GM19025 (cell line): Measurements from ENCODE around the gene RCCD1.
"Not testable (repeated sequence)": the region's sequence is repeated elsewhere in the genome, so short reads cannot be mapped to it uniquely, and the experiment has no call there.

Experiments used
- ATAC-seq: cut with Tn5 transposase; IDR thresholded peaks from one replicate; pipeline ENCODE4 v1.9.1; 2021; ENCODE audit warnings: mild to moderate bottlenecking, low read depth, moderate library complexity; ENCODE audit not compliant: unreplicated experiment

The RCCD1 gene

GRCh38 chr15:90954712-90955623 is at the start of gene RCCD1:
RCCD1 (plus strand) TSS chr15:90954884; CDS start chr15:90956735, 1,851 bp downstream.
- peak; percentile 91 for ATAC-seq

- ATAC-seq, result no peak
Observed at GRCh38 chr15:90905306-90906180, 49.1 kb upstream of the RCCD1 start.

DNA sequence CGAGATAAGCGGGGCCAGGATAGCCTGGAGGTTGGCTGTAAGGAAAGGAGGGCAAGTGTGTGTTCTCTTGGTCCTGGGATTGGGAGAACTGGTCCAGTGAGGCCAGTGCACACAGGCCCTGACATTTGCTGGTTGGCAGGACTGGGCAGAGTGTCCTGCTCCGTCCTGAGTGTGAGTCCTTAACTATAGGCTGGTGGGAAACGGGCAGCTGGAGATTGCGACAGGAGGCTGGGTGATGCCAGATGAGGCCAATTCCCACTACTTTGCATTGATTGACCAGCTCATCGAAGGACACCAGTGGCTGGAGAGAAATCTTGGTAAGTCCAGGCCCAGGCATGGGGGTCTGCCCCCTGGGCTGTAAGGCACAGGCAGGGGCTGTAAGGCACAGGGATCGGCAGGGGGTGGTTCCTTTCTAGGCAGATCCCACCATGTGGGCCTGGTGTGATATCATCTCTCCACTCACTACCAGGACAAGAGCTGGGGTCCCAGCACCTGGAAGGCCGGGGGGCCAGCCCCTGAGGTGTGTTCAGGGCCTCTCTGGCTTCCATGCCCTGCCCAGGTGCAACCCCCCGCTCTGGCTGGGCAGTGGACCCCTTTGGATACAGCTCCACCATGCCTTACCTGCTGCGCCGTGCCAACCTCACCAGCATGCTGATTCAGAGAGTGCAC is 48.4 kb upstream of the RCCD1 start:
- ATAC-seq, result no peak

GRCh38 chr15:90907051-90907660 is 47.5 kb upstream of the RCCD1 start:
- ATAC-seq, result no peak

GRCh38 chr15:90907838-90908507 is 46.7 kb upstream of the RCCD1 start:
- ATAC-seq, result no peak

- not testable (repeated sequence) for ATAC-seq
Observed at GRCh38 chr15:90909449-90909848, 45.2 kb upstream of the RCCD1 start.

- no peak for ATAC-seq
Observed at GRCh38 chr15:90909976-90910375, 44.7 kb upstream of the RCCD1 start.

- ATAC-seq, result no peak
Observed at GRCh38 chr15:90910441-90911301, 44.0 kb upstream of the RCCD1 start.

DNA sequence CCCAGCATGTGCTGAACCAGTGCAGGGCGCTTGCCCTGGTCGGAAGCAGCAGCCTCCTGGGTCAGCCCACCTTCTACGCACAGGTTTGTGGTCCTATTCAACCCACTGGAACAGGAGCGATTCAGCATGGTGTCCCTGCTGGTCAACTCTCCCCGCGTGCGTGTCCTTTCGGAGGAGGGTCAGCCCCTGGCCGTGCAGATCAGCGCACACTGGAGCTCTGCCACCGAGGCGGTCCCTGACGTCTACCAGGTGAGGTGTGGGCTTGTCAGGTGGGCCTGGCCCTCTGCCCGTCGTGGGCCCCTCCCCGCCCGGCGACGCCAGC is 43.4 kb upstream of the RCCD1 start:
- ATAC-seq, result no peak

- ATAC-seq, result no peak
Observed at GRCh38 chr15:90911906-90912769, 42.5 kb upstream of the RCCD1 start.

DNA sequence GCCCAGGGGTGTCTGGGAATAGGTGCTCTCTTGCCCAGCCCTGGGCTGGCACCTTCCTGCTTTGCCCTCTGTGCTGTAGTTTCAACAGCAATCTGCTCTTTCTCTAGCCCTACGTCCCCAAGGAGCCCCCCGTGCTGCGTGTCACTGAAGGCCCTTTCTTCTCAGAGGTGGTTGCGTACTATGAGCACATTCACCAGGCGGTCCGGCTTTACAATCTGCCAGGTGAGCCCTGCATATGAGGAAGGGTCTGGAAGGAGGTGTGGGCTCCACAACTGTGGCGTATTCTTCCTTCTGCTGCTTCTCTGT is 42.0 kb upstream of the RCCD1 start:
- no peak for ATAC-seq

DNA sequence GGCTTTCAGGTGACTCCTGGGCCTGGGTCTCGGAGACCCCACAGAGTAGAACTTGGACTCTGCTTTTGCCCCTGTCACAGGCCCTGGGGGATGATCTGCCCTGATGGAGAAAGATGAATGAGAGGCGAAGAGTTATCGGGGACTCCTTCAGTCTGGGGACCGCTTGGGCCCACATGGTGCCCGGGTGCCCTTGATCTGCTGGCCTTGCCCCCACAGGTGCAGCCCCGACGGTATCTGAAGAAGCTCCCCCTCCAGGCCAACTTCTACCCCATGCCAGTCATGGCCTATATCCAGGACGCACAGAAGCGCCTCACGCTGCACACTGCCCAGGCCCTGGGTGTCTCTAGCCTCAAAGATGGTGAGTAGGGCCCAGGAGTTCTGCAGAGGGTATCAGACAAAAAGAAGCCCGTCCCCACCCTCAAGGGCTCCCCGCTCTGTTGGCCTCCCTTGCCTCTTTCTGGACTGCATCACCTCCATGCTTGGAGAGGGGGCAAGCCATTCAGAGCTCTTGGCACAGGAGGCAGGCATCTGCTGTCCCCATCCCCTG is 41.2 kb upstream of the RCCD1 start:
- ATAC-seq, result no peak

GRCh38 chr15:90914305-90915080 is 40.2 kb upstream of the RCCD1 start:
- ATAC-seq, result no peak

DNA sequence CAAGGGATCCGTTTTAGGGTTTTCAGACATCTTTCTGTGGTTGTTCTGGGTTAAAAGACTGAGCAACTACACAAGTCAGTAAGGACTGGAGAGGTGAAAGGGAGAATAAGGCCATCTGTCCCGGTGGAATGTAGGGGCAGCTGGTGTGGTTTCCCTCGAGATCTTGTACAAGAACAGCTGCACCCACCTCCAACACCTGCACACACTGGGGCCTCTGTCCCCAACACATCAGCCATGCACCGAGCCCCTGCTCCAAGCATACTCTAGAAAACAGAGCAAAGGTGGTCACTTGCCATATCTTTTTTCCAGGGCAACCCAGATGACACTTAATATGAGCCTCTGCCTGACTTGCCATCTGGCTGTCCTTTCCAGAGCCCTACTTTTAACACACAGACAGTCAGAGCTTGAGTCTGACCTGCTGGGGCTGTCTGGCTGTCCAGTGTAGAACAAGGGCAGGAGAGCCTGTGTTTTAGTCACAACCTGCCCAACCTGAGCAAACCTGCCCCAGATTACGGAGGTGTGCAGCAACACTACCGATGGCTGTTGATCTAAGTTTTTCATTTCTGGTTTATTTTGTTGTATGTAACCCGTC is 39.4 kb upstream of the RCCD1 start:
- ATAC-seq, result no peak

DNA sequence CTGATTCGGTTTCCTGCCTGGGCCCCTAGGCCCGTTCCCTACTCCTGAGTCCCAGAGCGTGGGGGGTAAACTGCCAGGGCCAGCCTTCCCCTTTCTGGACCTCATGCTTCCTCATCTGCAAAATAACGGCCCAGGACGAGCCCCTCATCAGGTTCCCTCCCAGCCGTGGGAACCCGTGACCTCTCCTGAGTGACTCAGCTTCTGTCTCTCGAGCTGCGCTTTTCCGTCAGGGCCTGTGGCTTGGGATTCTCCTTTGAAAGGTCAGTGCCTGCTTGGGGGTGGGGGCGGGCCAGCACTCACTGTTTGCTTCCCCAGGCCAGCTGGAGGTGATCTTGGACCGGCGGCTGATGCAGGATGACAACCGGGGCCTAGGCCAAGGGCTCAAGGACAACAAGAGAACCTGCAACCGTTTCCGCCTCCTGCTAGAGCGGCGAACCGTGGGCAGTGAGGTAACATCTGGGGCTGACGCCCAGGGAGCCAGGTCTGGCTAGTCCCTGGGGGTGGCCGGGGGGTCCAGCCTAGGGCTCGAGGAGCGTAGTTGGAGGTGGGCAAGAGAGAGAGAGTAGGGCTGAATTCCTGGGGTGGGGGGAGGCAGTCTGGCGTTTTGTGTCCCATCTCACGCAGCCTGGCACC is 38.8 kb upstream of the RCCD1 start:
- ATAC-seq, result no peak

DNA sequence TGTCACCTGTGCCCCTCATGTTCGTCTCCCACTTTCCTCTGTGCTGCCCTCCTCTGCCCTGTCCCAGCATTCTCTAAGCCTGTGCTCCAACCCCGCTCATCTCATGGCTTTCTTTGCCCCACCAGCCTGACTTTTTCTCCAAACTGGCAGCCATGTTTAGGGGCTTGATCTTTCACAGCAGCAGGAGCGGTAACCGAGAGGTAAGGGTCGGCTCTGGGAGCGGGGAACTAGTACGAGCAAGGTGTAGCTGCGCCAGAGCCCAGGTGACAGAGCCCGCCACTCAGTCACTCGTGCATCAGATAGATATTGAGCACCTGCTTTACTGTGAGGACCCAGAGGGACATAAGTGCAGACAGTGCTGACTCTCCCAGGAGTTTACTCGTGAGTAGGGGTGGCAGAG is 38.2 kb upstream of the RCCD1 start:
- no peak for ATAC-seq
